GM10266 (cell line): ENCODE measurements around the gene DNASE1L1.

Experiments used
- DNase-seq: peaks from one replicate; pipeline ENCODE4 v3.0.0; 2012; ENCODE audit errors: extremely low spot score
- CTCF ChIP-seq: IDR thresholded peaks from 2 replicates; pipeline ENCODE4 v1.5.1; 2012; ENCODE audit warnings: mild to moderate bottlenecking, low read depth; ENCODE audit not compliant: control insufficient read depth, insufficient read depth; ENCODE audit errors: missing control alignments

The DNASE1L1 gene

GRCh38 chrX:154441984-154442707 lies 33.1 kb upstream of the DNASE1L1 start:
- no peak for TF ChIP-seq CTCF

DNA sequence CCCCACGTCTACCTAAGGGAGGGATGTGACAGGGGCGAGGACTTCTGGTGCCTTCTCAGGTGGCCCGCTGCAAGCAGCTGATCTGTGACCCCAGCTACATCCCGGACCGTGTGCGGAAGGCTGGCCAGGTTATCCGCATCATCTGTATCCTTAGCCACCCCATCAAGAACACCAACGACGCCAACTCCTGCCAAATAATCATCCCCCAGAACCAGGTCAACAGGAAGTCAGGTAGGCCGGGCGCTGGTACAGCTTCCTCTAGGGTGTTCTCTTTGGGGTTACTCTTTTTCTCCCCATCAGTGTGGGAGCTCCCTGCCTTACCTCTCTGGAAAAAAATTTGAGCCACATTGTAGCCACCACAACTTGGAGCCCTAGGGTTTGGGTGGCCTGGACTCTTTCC lies 32.5 kb upstream of the DNASE1L1 start:
- no peak for TF ChIP-seq CTCF
- no peak for DNase-seq

More at GRCh38 chrX:154441984-154442707, 33.1 kb upstream of the DNASE1L1 start:
- DNase-seq = no peak

- no peak for DNase-seq
- no peak for TF ChIP-seq CTCF
These were observed 31.7 kb upstream of the DNASE1L1 start for GRCh38 chrX:154440623-154441357.

- DNase-seq = no peak
These were observed 30.8 kb upstream of the DNASE1L1 start for GRCh38 chrX:154439841-154440240.

GRCh38 chrX:154437971-154438893 lies 29.2 kb upstream of the DNASE1L1 start:
- no peak for DNase-seq
- no peak for TF ChIP-seq CTCF

More at GRCh38 chrX:154439841-154440240, 30.8 kb upstream of the DNASE1L1 start:
- TF ChIP-seq CTCF = no peak

DNA sequence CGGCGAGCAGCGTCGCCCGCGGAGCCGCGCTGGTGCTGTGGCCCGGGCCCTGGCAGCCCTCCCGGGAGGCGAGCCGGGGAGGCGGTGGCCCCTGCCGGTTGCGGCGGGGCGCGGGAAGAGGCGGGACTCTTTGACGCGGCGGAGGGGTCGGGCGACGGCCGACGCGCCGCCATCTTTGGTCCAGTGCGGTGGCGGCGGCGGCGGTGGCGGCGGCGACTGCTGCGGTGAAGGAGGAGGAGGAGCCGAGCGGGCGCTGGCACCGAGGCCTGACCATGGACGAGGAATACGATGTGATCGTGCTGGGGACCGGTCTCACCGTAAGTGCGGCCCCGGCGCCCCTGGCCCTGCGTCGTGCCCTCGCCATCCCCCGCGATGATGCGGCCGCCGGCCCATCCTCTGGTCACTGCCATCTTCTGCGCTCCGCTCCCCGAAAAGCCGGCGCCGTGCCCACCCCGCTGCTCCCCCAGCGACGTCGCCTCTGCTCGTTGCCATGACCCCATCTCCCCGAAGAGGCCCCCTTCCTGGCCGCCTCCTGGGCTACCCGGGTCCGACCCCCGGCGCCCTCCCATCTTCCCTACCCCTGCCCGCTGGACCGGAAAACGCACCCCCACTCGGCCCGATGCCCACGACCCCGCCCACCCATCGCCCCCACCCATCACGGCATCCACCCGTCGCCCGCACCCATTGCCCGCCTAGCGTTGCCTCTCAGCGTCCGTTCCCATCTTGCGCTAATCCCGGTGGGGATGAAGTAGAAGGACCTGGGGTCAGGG lies 28.1 kb upstream of the DNASE1L1 start, which contains the start of gene GDI1:
TSS of gene GDI1 (plus strand) at position 172 of the 770 bp plus-strand sequence. CDS start at position 273, 101 bp downstream.
- DNase-seq = peak; percentile 73
- no peak for TF ChIP-seq CTCF
